HEK293T (cell line): ENCODE data around the gene ACOX3.

Experiments
- CTCF ChIA-PET: fragments of 350-600 bp; formaldehyde crosslinking; extraction: SDS; loops from one replicate; lab custom pipeline; 2021; ENCODE audit warnings: antibody characterized with exemption, inconsistent platforms; lab: Yijun Ruan, JAX
- POLR2A ChIA-PET: fragments of 350-600 bp; formaldehyde crosslinking; extraction: SDS; loops from one replicate; lab custom pipeline; 2020; ENCODE audit warnings: antibody characterized with exemption, inconsistent platforms; lab: Yijun Ruan, JAX
- DNase-seq: peaks from one replicate; pipeline ENCODE4 v3.0.0; 2012; ENCODE audit warnings: mixed read lengths; ENCODE audit errors: extremely low spot score
- ARNT ChIP-seq: fragments of 450-650 bp; IDR thresholded peaks from 2 replicates; pipeline ENCODE4 v1.6.1; 2017; ENCODE audit warnings: mild to moderate bottlenecking
- BHLHE40 ChIP-seq: fragments of 450-650 bp; IDR thresholded peaks from 2 replicates; pipeline ENCODE4 v1.6.1; 2016; ENCODE audit warnings: mild to moderate bottlenecking, moderate library complexity, borderline replicate concordance
- CTBP1 ChIP-seq: fragments of 450-650 bp; IDR thresholded peaks from 2 replicates; pipeline ENCODE4 v1.6.1; 2016; ENCODE audit warnings: borderline replicate concordance
- ELF4 ChIP-seq: fragments of 450-650 bp; IDR thresholded peaks from 2 replicates; pipeline ENCODE4 v1.6.1; 2017; ENCODE audit warnings: antibody characterized with exemption
- FOXA1 ChIP-seq: fragments of 450-650 bp; IDR thresholded peaks from 2 replicates; pipeline ENCODE4 v1.6.1; 2016; ENCODE audit warnings: mild to moderate bottlenecking
- FOXK2 ChIP-seq: fragments of 450-650 bp; IDR thresholded peaks from 2 replicates; pipeline ENCODE4 v1.6.1; 2016; ENCODE audit warnings: mild to moderate bottlenecking
- FOXM1 ChIP-seq: fragments of 450-650 bp; IDR thresholded peaks from 2 replicates; pipeline ENCODE4 v1.6.1; 2017; ENCODE audit warnings: mild to moderate bottlenecking, borderline replicate concordance
- HDGF ChIP-seq: fragments of 450-650 bp; IDR thresholded peaks from 2 replicates; pipeline ENCODE4 v1.6.1; 2017; ENCODE audit warnings: antibody characterized with exemption, borderline replicate concordance
- L3MBTL2 ChIP-seq: fragments of 450-650 bp; conservative IDR thresholded peaks from 2 replicates; pipeline ENCODE4 v1.6.1; 2016; ENCODE audit warnings: mild to moderate bottlenecking
- LEF1 ChIP-seq: fragments of 450-650 bp; IDR thresholded peaks from 2 replicates; pipeline ENCODE4 v1.6.1; 2017; ENCODE audit warnings: mild to moderate bottlenecking, borderline replicate concordance
- NFRKB ChIP-seq: fragments of 450-650 bp; IDR thresholded peaks from 2 replicates; pipeline ENCODE4 v1.6.1; 2016; ENCODE audit warnings: mild to moderate bottlenecking, moderate library complexity
- PKNOX1 ChIP-seq: fragments of 450-650 bp; IDR thresholded peaks from 2 replicates; pipeline ENCODE4 v1.6.1; 2016
- SP1 ChIP-seq: fragments of 450-650 bp; IDR thresholded peaks from 2 replicates; pipeline ENCODE4 v1.6.1; 2017
- SUZ12 ChIP-seq: fragments of 450-650 bp; IDR thresholded peaks from 2 replicates; pipeline ENCODE4 v1.6.1; 2016; ENCODE audit warnings: mild to moderate bottlenecking
- TARDBP ChIP-seq: fragments of 450-650 bp; IDR thresholded peaks from 2 replicates; pipeline ENCODE4 v1.6.1; 2016
- ZNF384 ChIP-seq: fragments of 450-650 bp; IDR thresholded peaks from 2 replicates; pipeline ENCODE4 v1.6.1; 2016

ACOX3 gene

GRCh38 chr4:8464381-8464780, 23.9 kb upstream of the ACOX3 start:
- ChIA-PET CTCF (no interaction called here), POLR2A (no interaction called here)
- no peak for TF ChIP-seq TARDBP
- no peak for TF ChIP-seq L3MBTL2
- TF ChIP-seq HDGF, result no peak
- no peak for TF ChIP-seq ELF4
- TF ChIP-seq SUZ12, result no peak
- TF ChIP-seq ARNT, result no peak
- no peak for TF ChIP-seq ZNF384
- no peak for TF ChIP-seq FOXM1
- TF ChIP-seq BHLHE40, result no peak
- TF ChIP-seq FOXA1, result no peak
- no peak for TF ChIP-seq NFRKB
- TF ChIP-seq CTBP1, result no peak
- no peak for TF ChIP-seq SP1
- no peak for TF ChIP-seq FOXK2
- no peak for TF ChIP-seq LEF1
- no peak for TF ChIP-seq PKNOX1
- DNase-seq, result no peak

- TF ChIP-seq BHLHE40 (no peak), SUZ12 (no peak), NFRKB (no peak), HDGF (no peak), ARNT (no peak), SP1 (no peak), ELF4 (no peak)
- ChIA-PET CTCF (interaction anchor here (0.7 kb wide), 1 partner anchor 122 kb away, joined by 3 read pairs; no protein-coding TSS in a partner anchor), POLR2A (no interaction called here)
- DNase-seq, result no peak
These were observed 23.3 kb upstream of the ACOX3 start for GRCh38 chr4:8463811-8464210.

- no peak for DNase-seq
- POLR2A ChIA-PET, result no interaction called here
- CTCF ChIA-PET, result no interaction called here
- TF ChIP-seq L3MBTL2, result no peak
- no peak for TF ChIP-seq NFRKB
- no peak for TF ChIP-seq FOXM1
- no peak for TF ChIP-seq FOXK2
- TF ChIP-seq TARDBP, result no peak
- TF ChIP-seq PKNOX1, result no peak
- no peak for TF ChIP-seq SP1
- no peak for TF ChIP-seq FOXA1
- no peak for TF ChIP-seq ZNF384
- no peak for TF ChIP-seq HDGF
- no peak for TF ChIP-seq ARNT
- TF ChIP-seq CTBP1, result no peak
- TF ChIP-seq BHLHE40, result no peak
- TF ChIP-seq LEF1, result no peak
- no peak for TF ChIP-seq SUZ12
- TF ChIP-seq ELF4, result no peak
These were observed 21.1 kb upstream of the ACOX3 start for GRCh38 chr4:8461616-8462015.

DNA sequence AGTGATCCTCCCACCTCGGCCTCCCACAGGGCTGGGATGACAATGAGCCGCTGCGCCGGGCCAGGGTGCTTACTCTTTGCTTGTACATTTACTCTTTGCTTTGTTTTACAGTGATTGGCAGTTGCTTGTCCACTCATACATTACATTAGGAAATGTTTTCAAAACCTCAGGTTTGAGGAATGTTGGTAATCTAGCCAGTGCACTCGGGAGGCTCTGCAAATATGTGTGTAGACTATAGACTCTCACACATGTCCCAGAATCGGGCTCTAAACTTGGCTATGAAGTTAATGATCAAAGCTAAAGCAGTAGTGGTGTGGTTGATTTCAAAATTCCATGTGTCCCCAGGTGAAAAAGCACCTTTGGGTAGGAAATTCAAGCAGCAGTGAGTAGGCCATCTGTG, 20.6 kb upstream of the ACOX3 start:
- CTCF ChIA-PET, result no interaction called here
- no peak for TF ChIP-seq ELF4
- no peak for TF ChIP-seq TARDBP
- TF ChIP-seq BHLHE40, result no peak
- TF ChIP-seq L3MBTL2, result no peak
- no peak for TF ChIP-seq FOXK2
- no peak for TF ChIP-seq PKNOX1
- TF ChIP-seq FOXM1, result no peak
- TF ChIP-seq NFRKB, result no peak
- no peak for DNase-seq
- POLR2A ChIA-PET, result no interaction called here

- no peak for TF ChIP-seq LEF1
- no peak for TF ChIP-seq FOXM1
- CTCF ChIA-PET, result no interaction called here
- POLR2A ChIA-PET, result no interaction called here
- DNase-seq, result no peak
These were observed 19.4 kb upstream of the ACOX3 start for GRCh38 chr4:8459867-8460445.

DNA sequence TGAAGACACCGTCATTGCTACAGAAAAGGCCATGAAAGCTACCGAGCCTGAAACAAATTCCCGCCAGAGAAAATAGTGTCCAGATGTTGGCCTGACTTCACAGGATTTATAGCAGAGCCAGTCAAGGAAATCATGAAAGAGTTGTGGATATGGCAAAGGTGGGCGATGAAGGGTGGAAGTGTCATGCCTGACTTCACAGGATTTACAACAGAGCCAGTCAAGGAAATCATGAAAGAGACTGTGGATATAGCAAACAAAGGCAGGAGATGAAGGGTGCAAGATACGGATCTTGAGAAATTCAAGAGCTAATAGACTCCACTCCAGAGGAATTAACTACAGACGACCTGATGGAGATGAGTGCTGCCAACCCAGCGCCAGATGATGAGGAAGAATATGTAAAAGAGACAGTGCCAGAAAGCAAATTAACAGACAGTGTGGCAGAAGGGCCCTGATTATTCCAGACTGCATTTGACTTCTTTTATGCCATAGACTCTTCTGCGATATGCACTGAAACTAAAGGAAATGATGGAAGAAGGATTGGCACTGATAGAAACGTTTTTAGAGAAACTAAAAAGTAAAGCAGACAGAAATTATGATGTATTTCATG, 17.2 kb upstream of the ACOX3 start:
- no peak for DNase-seq
- POLR2A ChIA-PET, result no interaction called here
- CTCF ChIA-PET, result no interaction called here
- no peak for TF ChIP-seq BHLHE40
- no peak for TF ChIP-seq L3MBTL2
- no peak for TF ChIP-seq FOXM1
- no peak for TF ChIP-seq TARDBP
- no peak for TF ChIP-seq PKNOX1
- TF ChIP-seq LEF1, result no peak
- no peak for TF ChIP-seq ELF4
